GM19035 (cell line): ENCODE data around the gene BAHCC1.

Experiments used
- ATAC-seq: cut with Tn5 transposase; IDR thresholded peaks from one replicate; pipeline ENCODE4 v1.9.1; 2021; ENCODE audit not compliant: unreplicated experiment

BAHCC1 gene

GRCh38 chr17:81396722-81397313 is 1.6 kb downstream of the BAHCC1 start:
- no peak for ATAC-seq

GRCh38 chr17:81397314-81398175 is 2.3 kb downstream of the BAHCC1 start:
- no peak for ATAC-seq

GRCh38 chr17:81398176-81398831 is 3.0 kb downstream of the BAHCC1 start:
- no peak for ATAC-seq

GRCh38 chr17:81398832-81399411 is 3.7 kb downstream of the BAHCC1 start:
- ATAC-seq, result no peak

- ATAC-seq, result no peak
Observed at GRCh38 chr17:81399481-81400153, 4.4 kb downstream of the BAHCC1 start.

- no peak for ATAC-seq
Observed at GRCh38 chr17:81400154-81400977, 5.1 kb downstream of the BAHCC1 start.

GRCh38 chr17:81400996-81401722 is 5.9 kb downstream of the BAHCC1 start:
- no peak for ATAC-seq

GRCh38 chr17:81401723-81402529 is 6.7 kb downstream of the BAHCC1 start:
- ATAC-seq, result no peak

GRCh38 chr17:81402530-81402941 is 7.3 kb downstream of the BAHCC1 start:
- ATAC-seq, result no peak

- ATAC-seq, result no peak
Observed at GRCh38 chr17:81402981-81403467, 7.8 kb downstream of the BAHCC1 start.

- no peak for ATAC-seq
Observed at GRCh38 chr17:81403671-81404534, 8.6 kb downstream of the BAHCC1 start.

GRCh38 chr17:81404558-81405165 is 9.4 kb downstream of the BAHCC1 start:
- no peak for ATAC-seq

GRCh38 chr17:81405411-81405872 is 10.2 kb downstream of the BAHCC1 start:
- ATAC-seq, result no peak

- ATAC-seq, result no peak
Observed at GRCh38 chr17:81406117-81406953, 11.1 kb downstream of the BAHCC1 start.

- no peak for ATAC-seq
Observed at GRCh38 chr17:81408049-81408448, 12.8 kb downstream of the BAHCC1 start.
